ENCODE measurements around the gene RNF19B. TPM values are rescaled to one million over a fixed set of nuclear protein-coding genes. Genes with fewer than 3 reads are reported as not detected.

Gene RNF19B, protein sequence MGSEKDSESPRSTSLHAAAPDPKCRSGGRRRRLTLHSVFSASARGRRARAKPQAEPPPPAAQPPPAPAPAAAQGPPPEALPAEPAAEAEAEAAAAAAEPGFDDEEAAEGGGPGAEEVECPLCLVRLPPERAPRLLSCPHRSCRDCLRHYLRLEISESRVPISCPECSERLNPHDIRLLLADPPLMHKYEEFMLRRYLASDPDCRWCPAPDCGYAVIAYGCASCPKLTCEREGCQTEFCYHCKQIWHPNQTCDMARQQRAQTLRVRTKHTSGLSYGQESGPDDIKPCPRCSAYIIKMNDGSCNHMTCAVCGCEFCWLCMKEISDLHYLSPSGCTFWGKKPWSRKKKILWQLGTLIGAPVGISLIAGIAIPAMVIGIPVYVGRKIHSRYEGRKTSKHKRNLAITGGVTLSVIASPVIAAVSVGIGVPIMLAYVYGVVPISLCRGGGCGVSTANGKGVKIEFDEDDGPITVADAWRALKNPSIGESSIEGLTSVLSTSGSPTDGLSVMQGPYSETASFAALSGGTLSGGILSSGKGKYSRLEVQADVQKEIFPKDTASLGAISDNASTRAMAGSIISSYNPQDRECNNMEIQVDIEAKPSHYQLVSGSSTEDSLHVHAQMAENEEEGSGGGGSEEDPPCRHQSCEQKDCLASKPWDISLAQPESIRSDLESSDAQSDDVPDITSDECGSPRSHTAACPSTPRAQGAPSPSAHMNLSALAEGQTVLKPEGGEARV
- total RNA-seq = 44.5 and 46.8 TPM in 2 replicates

DNA sequence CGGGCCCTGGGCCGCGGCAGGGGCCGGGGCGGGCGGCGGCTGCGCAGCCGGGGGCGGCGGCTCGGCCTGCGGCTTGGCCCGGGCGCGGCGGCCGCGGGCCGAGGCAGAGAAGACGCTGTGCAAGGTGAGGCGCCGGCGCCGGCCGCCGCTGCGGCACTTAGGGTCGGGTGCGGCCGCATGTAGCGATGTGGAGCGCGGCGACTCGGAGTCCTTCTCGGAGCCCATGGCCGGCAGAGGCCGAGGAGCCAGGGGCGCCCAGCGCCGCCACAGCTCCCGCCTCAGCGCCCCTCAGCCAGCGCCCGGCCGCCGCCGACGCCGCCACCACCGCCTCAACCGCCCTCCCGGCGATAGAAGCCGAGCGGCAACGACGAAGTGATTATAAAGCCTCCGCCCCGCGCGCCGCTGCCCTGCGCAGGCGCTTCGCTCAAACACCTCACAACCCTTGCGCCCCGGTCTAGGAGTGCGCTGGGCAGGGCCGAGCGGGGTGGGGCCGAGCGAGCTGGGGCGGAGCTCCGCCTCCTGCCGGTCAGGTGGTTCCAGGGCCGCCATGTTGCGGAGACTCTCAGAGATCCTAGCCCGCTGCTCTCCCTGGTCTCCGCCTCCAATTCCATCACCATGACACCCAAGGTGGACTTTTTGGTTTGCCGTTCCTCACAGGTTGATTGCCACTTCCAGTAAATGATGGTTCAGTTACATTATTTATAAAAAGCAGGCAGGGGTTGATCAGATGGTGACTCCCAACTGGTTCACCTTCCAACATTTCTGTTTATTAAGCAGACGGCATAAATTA is at the start of gene RNF19B:
Gene RNF19B (minus strand): TSS at position 349 of the 790 bp plus-strand sequence. CDS start 124 bp downstream, at position 225.
- H3K36me3 Mint-ChIP-seq (ENCODE audit: low read depth) = peaks cover 16% of the 10 kb centered on the region
- DNase-seq = peak; percentile 99
- H3K27ac Mint-ChIP-seq = peak within 1 kb of the TSS; percentile 87
- intact Hi-C loops (cut with micrococcal nuclease) = loop anchor here (1.0 to 2.0 kb wide), 3 partner anchors 17 to 72 kb away; partner anchors contain the start of gene AK2
- H3K9me3 Mint-ChIP-seq = peaks cover 9% of the 10 kb centered on the region
- no peaks in the 10 kb centered on the region for H3K27me3 Mint-ChIP-seq
- H3K4me3 Mint-ChIP-seq = peak within 1 kb of the TSS; percentile 87
- peaks cover 57% of the 10 kb centered on the region for H3K4me1 Mint-ChIP-seq

DNA sequence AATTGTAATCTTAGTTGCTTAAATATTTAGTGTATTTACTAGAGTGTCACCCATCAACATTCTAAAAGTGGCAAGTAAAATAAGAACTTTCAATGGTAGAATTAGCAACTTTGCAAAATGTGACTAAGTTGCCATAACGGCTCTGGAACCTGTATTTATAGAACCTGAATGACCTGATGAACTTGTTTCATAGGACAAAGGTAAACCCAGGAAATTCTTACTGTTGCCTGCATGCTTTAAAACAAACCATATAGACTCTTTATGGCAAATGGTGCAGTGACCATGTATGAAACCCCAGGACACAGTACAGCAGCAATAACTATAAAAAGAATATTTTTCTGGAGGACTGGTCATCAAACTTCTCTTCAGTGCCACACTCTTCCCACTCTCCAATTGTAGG is 49.2 kb upstream of the RNF19B start:
- DNase-seq = no peak
- H3K36me3 Mint-ChIP-seq (ENCODE audit: low read depth) = peaks cover 64% of the 10 kb centered on the region
- no peaks in the 10 kb centered on the region for H3K9me3 Mint-ChIP-seq
- intact Hi-C loops (cut with micrococcal nuclease) = no loop called here
- H3K4me1 Mint-ChIP-seq = peaks cover 15% of the 10 kb centered on the region
- H3K27ac Mint-ChIP-seq = no peak overlapping the region
- no peak overlapping the region for H3K4me3 Mint-ChIP-seq
- H3K27me3 Mint-ChIP-seq = no peaks in the 10 kb centered on the region

DNA sequence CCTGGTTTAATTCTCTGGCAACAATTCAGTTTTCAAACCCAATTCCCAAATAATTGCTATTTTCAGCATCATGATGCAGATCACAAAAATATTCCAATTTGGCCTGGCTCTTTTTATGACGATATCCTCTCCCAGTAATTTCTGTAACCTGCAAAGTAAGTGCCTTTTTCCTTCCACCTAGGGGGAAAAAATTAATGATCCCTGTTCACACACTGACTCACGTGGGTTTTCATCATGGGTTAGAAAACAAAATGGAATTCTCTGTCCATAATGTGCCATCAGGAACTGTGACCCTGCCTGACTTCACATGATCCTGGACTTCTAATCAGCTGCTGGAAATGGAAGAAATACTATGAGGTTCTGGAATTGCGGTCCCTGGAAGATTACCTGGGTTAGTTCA is 47.6 kb upstream of the RNF19B start:
- DNase-seq = no peak
- Mint-ChIP-seq H3K27ac (no peak overlapping the region), H3K27me3 (no peaks in the 10 kb centered on the region), H3K36me3 (ENCODE audit: low read depth) (peaks cover 66% of the 10 kb centered on the region), H3K9me3 (no peaks in the 10 kb centered on the region), H3K4me3 (no peak overlapping the region), H3K4me1 (peaks cover 6% of the 10 kb centered on the region)
- intact Hi-C loops (cut with micrococcal nuclease) = no loop called here

DNA sequence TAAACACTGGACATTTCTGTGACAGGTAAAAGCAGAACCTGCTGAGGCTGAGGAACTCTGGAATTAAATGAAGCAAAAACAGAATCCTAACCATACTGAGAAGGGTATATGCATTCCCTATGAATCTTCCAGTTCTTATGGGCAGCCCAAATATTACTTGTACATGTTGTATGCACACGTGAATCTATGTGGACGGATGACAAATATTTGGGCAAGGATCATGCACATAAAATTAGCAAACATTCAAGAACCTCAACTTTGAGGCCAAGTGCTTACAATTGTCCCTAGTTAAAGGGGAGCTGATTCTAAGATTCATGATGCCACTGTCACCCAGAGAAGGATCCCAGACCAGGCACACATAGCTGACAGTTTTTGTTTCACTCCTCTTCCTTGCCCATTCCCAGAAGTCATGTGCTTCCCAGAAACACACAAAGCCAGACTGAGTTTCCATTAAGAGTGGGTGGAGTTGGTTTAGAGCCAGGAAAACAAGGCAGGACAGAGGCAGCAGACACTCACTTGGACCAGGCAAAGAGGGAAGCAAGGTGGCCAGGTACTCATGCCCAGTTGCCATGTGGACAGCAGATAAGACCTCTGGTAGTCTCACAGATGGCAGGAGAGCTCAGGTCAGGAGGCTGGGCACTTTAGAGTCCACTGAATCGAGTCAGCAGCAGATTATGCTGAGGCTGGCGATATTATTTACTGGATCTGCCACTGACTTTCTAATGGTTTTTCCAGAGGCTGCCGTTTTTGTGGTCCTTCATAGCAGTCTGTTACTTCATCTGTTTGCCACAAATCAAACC is 46.5 kb upstream of the RNF19B start:
- peaks cover 71% of the 10 kb centered on the region for H3K36me3 Mint-ChIP-seq (ENCODE audit: low read depth)
- H3K27ac Mint-ChIP-seq = no peak overlapping the region
- intact Hi-C loops (cut with micrococcal nuclease) = no loop called here
- H3K4me1 Mint-ChIP-seq = peaks cover 11% of the 10 kb centered on the region
- H3K9me3 Mint-ChIP-seq = no peaks in the 10 kb centered on the region
- H3K4me3 Mint-ChIP-seq = no peak overlapping the region
- no peaks in the 10 kb centered on the region for H3K27me3 Mint-ChIP-seq
- no peak for DNase-seq

DNA sequence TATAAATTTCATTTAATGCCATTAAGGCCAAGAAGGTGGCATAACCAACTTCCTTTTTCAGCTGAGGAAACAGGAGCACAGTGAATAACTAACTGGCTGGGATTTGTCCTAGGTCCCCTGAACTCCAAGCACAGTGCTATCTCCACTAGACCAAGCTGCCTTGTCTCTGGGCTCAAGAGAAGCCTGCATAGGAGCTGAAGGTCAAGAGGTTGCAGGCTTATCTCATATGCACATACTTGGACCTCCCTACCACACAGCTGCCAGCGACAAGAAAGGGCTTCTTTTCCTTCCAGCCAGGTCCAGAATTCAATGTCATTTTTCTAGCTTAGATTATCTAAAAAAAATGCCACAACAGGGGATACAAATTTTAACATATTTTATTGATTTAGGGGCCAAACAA is 45.0 kb upstream of the RNF19B start:
- intact Hi-C loops (cut with micrococcal nuclease) = no loop called here
- H3K27me3 Mint-ChIP-seq = no peaks in the 10 kb centered on the region
- peaks cover 22% of the 10 kb centered on the region for H3K4me1 Mint-ChIP-seq
- peaks cover 78% of the 10 kb centered on the region for H3K36me3 Mint-ChIP-seq (ENCODE audit: low read depth)
- no peak for DNase-seq
- H3K9me3 Mint-ChIP-seq = no peaks in the 10 kb centered on the region
- H3K27ac Mint-ChIP-seq = no peak overlapping the region
- no peak overlapping the region for H3K4me3 Mint-ChIP-seq

DNA sequence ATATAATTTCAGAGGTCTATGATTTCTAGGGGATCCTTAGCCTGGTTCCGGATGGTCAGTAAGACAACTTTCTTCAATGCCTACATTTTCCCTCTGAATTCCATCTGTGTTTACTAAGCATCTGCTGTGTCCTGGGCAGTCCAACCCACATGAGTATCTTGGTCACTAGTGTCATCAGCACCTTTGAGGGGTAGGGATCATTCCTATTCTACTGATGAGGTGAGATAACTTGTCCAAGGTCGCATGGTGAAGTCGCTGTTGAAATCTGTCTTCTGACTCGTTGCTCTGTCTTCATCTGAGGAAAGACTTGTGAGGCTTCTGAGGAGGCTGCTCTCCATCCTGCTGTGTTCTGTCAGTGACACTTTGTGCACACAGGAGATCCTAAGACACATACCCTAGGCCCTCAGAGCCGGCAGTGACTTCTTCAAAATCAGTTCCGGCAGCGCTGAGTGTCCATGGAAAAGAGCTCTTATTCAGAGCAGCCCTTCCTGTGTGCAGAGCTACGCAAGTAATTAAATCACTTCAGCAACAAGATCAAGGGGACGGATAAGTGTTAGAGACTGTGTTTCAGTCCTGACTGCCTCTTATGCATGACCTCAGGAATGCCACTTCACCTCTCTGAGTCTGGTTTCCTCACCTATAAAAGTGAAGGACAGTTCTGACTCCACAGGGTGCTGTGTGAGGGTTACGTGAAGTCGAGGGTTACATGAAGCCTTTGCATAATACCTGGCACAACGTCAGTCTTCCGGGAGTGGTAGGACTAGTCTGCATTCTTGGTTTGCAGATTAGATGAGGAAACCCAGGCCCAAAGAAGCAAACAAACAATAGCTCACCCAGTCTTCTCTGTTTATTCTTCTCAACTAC is 43.7 kb upstream of the RNF19B start:
- peaks cover 26% of the 10 kb centered on the region for H3K4me1 Mint-ChIP-seq
- H3K36me3 Mint-ChIP-seq (ENCODE audit: low read depth) = peaks cover 69% of the 10 kb centered on the region
- no peak overlapping the region for H3K4me3 Mint-ChIP-seq
- intact Hi-C loops (cut with micrococcal nuclease) = no loop called here
- H3K27ac Mint-ChIP-seq = peak overlapping the region; percentile 31
- no peak for DNase-seq
- no peaks in the 10 kb centered on the region for H3K27me3 Mint-ChIP-seq
- H3K9me3 Mint-ChIP-seq = no peaks in the 10 kb centered on the region

DNA sequence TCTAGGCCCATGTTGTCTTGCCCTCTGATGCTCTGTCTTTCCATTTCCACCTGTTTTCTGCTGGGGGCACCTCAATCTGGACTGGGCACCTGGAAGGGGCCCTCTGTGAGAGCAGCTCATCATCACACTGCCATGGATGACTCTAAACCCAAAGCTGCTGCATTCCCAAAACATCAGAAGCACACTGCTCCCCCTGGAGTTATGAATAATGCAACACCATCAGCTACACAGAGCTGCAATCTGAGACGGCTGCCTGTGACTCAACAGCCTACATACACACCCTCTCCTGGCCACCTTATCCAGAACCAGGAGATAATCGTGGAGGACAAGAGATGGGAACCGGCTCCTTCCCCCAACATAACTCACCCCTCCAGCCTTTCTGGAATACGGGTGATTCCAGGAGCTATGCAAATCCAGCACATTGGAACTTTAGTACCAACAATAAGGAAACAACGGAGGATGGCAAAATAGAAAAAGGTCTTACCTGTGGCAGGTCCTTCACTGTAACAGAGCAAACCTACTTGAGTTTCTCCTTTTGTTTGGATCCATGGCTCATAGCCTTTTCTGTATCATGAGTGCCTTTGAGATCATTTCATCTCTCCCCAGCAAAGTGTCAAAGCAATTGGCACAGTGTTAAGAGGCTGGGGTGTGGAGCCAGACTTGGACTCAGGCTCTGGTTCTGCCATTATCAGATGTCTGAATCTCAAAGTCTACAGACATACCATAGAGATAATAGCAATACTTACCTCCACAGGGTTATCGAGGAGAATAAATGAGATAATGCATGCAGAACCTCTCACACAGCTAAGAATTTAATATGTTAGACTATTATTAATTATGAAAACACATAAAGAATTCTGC is 42.8 kb upstream of the RNF19B start:
- Mint-ChIP-seq H3K9me3 (no peaks in the 10 kb centered on the region), H3K27ac (peak overlapping the region; percentile 31), H3K27me3 (no peaks in the 10 kb centered on the region), H3K4me1 (peaks cover 30% of the 10 kb centered on the region), H3K4me3 (no peak overlapping the region), H3K36me3 (ENCODE audit: low read depth) (peaks cover 66% of the 10 kb centered on the region)
- intact Hi-C loops (cut with micrococcal nuclease) = loop anchor here (2.0 kb wide), 1 partner anchor 15 kb away; no protein-coding TSS in a partner anchor
- peak; percentile 72 for DNase-seq

DNA sequence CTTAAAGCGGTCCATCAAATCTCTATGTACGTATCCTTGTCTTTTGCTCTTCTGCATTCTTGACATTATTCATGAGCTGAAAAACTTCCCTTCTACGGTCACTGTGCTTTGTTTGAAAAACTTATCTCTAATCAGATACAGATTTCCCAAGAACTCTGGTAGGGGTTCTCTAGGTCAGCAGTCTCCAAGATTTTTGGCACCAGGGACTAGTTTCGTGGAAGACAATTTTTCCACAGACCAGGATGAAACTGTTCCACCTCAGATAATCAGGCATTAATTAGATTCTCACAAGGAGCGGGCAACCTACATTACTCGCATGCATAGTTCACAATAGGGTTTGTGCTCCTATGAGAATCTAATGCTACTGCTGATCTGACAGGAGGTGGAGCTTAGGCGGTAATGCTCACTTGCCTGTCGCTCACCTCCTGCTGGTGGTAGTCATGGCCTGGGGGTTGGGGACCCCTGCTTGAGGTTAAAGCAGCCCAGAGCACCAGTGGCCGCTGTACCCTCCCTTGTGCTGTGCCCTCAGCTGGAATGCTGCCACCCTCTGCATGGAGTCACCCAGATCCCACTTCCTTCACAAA is 41.3 kb upstream of the RNF19B start:
- H3K27ac Mint-ChIP-seq = peak overlapping the region; percentile 70
- no peak for DNase-seq
- no peaks in the 10 kb centered on the region for H3K9me3 Mint-ChIP-seq
- H3K27me3 Mint-ChIP-seq = no peaks in the 10 kb centered on the region
- peaks cover 32% of the 10 kb centered on the region for H3K4me1 Mint-ChIP-seq
- intact Hi-C loops (cut with micrococcal nuclease) = loop anchor here (2.0 kb wide), 1 partner anchor 13 kb away; no protein-coding TSS in a partner anchor
- no peak overlapping the region for H3K4me3 Mint-ChIP-seq
- peaks cover 53% of the 10 kb centered on the region for H3K36me3 Mint-ChIP-seq (ENCODE audit: low read depth)

DNA sequence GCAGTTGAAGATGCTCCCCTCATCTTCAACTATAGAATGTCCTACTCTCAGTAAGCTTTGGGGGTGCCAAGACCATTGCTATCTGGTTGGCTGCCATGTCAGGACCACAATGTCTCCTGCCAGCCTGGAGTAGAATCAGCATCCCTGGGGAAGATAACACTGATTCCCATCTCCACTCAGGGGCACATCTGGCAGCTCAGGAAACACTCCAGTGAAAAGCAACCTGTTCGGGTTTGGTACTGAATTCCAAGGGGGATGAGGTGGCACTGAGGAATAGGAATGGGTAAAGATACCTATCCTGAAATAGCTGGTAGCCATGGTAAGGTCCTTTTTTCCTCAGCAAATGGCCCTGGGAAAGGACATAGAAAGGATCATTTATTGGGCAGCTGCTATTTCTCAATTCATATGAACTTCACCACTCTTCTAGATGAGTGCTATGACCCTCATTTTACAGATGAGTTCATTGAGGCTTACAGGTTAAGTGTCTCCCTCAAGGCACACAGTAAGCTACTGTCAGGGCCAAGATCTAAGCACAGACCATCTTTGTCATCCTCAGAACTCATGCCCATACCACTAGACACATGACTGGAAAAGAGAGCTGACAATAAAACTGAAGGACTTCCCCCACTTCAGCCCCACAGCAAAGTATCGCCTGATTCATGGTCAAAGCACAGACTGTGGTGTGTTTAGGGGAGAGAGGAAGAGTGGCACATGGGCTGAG is 40.7 kb upstream of the RNF19B start:
- H3K36me3 Mint-ChIP-seq (ENCODE audit: low read depth) = peaks cover 55% of the 10 kb centered on the region
- peaks cover 38% of the 10 kb centered on the region for H3K4me1 Mint-ChIP-seq
- H3K27ac Mint-ChIP-seq = peak overlapping the region; percentile 7
- intact Hi-C loops (cut with micrococcal nuclease) = no loop called here
- DNase-seq = no peak
- H3K27me3 Mint-ChIP-seq = no peaks in the 10 kb centered on the region
- H3K9me3 Mint-ChIP-seq = no peaks in the 10 kb centered on the region
- no peak overlapping the region for H3K4me3 Mint-ChIP-seq

DNA sequence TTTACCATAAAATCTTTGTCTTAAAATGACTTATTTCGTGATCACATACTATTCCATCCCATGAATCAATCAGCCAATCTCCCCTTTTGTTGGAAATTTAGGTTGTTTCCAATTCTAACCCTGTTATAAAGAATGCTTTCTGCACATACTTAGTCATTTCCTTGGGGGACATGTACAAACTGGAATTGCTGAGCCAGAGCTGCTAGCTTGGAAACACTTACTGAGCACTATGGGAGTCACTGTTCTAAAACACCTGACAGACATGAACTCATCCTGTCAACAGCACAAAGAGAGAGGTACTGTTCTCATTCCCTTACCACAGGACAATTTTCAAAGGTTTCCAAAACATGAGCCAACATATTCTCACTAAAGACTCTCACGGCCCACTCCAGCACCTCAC is 40.0 kb upstream of the RNF19B start:
- H3K4me1 Mint-ChIP-seq = peaks cover 39% of the 10 kb centered on the region
- H3K4me3 Mint-ChIP-seq = no peak overlapping the region
- DNase-seq = no peak
- no peaks in the 10 kb centered on the region for H3K27me3 Mint-ChIP-seq
- H3K27ac Mint-ChIP-seq = peak overlapping the region; percentile 7
- no peaks in the 10 kb centered on the region for H3K9me3 Mint-ChIP-seq
- peaks cover 54% of the 10 kb centered on the region for H3K36me3 Mint-ChIP-seq (ENCODE audit: low read depth)
- intact Hi-C loops (cut with micrococcal nuclease) = loop anchor here (1.0 kb wide), 1 partner anchor 14 kb away; no protein-coding TSS in a partner anchor

DNA sequence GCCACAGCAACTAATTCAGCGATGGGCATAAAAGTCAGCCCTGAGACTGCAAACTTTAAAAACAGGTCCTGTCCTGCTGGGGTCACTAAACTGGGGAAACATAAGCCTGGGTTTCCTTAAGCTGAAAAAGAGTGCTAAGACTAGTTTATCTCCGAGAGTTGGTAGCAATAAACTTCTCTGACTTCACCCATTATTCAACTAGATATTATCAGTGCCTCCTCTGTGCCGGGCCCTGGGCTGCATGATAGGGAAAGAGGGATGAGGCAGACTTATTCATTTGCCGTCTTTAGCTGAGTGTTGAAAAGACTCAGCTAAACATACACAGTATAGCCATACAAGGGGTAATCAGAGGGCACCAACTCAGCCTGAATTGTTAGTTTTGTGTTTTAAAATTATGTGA is 39.0 kb upstream of the RNF19B start:
- H3K27ac Mint-ChIP-seq = no peak overlapping the region
- no peak for DNase-seq
- intact Hi-C loops (cut with micrococcal nuclease) = loop anchor here (1.0 kb wide), 1 partner anchor 15 kb away; no protein-coding TSS in a partner anchor
- peaks cover 46% of the 10 kb centered on the region for H3K36me3 Mint-ChIP-seq (ENCODE audit: low read depth)
- H3K4me1 Mint-ChIP-seq = peaks cover 39% of the 10 kb centered on the region
- H3K27me3 Mint-ChIP-seq = no peaks in the 10 kb centered on the region
- no peak overlapping the region for H3K4me3 Mint-ChIP-seq
- H3K9me3 Mint-ChIP-seq = no peaks in the 10 kb centered on the region
